ENCODE data around the gene GABBR1.

The GABBR1 gene

DNA sequence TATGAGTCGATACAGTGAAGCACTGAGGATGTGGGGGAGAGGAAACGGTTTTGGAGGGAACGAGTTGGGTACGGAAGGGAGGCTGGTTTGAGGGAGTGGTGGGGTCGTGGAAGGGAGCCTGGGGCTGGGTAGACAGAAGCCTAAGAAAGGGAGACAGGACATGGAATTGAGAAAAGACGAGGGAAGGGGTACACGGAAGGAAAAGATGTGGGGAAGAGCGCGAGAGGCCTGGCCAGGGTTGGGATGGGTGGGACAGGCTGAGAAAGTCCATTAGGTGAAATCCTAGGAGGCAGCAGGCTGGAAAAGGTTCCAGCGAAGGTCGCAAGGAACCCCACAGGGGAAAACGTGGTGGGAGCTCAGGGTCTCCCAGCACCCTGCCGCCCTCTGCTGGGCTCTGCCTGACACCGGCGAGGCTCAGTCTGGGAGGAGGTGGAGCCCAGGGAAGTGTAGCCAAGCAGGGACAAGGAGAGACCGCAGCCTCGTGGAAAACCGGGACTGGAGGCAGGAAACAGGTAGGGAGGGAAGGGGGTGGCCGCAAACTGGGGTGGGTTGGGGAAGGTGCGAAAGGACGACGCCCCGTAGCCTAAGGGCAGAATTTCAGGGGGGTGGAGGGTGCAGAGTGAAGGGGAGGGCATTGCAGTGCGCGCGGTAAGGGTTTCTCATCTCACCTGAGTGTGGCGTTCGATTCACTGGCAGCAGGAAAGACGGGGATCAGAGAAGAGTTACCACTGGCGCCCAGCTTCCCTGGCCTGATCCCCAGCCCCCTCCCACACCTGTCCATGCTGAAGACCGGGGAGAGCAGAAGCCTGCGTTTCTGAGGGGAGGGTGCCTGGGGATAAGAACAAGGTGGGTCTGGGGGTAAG is 4.3 kb downstream of the GABBR1 start (continued):
- TF ChIP-seq ZNF707 (tag by site-specific recombination; IDR thresholded peaks at IDR 0.05) (no peak), ZNF121 (tag by site-specific recombination; IDR thresholded peaks at IDR 0.05) (no peak), WT1 (tag by site-specific recombination; IDR thresholded peaks at IDR 0.05) (peak; percentile 4), ZNF211 (tag by site-specific recombination; IDR thresholded peaks at IDR 0.05; ENCODE audit: low read depth) (no peak), ZFP37 (tag by site-specific recombination; IDR thresholded peaks at IDR 0.05) (peak; percentile 51; the same call in 1 of the 2 replicates), ZNF335 (tag by site-specific recombination; conservative IDR thresholded peaks at IDR 0.05) (peak; percentile 86), ZNF514 (tag by site-specific recombination; IDR thresholded peaks at IDR 0.05) (no peak), ZNF837 (tag by site-specific recombination; IDR thresholded peaks at IDR 0.05) (no peak), GLIS2 (tag by site-specific recombination; IDR thresholded peaks at IDR 0.05) (peak; percentile 68), HOXC10 (CRISPR knock-in tag; IDR thresholded peaks at IDR 0.05) (no peak), ZNF549 (tag by site-specific recombination; IDR thresholded peaks at IDR 0.05) (no peak), ZNF266 (tag by site-specific recombination; IDR thresholded peaks at IDR 0.05; ENCODE audit: low read depth) (no peak), ZBTB20 (tag by site-specific recombination; IDR thresholded peaks at IDR 0.05) (peak; percentile 70; the same call in 1 of the 2 replicates), ZSCAN16 (tag by site-specific recombination; IDR thresholded peaks at IDR 0.05) (no peak; the same call in 1 of the 2 replicates), ZBTB1 (tag by site-specific recombination; IDR thresholded peaks at IDR 0.05) (no peak), ZNF341 (tag by site-specific recombination; IDR thresholded peaks at IDR 0.05; ENCODE audit: low read depth) (peak; percentile 39), ZNF175 (tag by site-specific recombination; IDR thresholded peaks at IDR 0.05) (no peak), BCL11B (tag by site-specific recombination; IDR thresholded peaks at IDR 0.05; ENCODE audit: low read depth) (no peak), ZNF132 (tag by site-specific recombination; IDR thresholded peaks at IDR 0.05; ENCODE audit: borderline replicate concordance) (no peak), OSR2 (tag by site-specific recombination; IDR thresholded peaks at IDR 0.05) (no peak), GFI1B (tag by site-specific recombination; IDR thresholded peaks at IDR 0.05) (no peak), ZFP41 (tag by site-specific recombination; IDR thresholded peaks at IDR 0.05; ENCODE audit: borderline replicate concordance) (no peak), KLF7 (tag by site-specific recombination; IDR thresholded peaks at IDR 0.05; ENCODE audit: borderline replicate concordance) (peak; percentile 71), SETDB1 (IDR thresholded peaks at IDR 0.05; ENCODE audit: insufficient read length, low read length) (no peak), ZNF292 (tag by site-specific recombination; IDR thresholded peaks at IDR 0.05; ENCODE audit: borderline replicate concordance, low read depth) (no peak), ZNF394 (tag by site-specific recombination; IDR thresholded peaks at IDR 0.05; ENCODE audit: borderline replicate concordance) (no peak; the same call in 1 of the 2 replicates), ZNF747 (tag by site-specific recombination; IDR thresholded peaks at IDR 0.05) (no peak), ZBTB7A (tag by site-specific recombination; IDR thresholded peaks at IDR 0.05; ENCODE audit: low read depth) (peak; percentile 79; the same call in 1 of the 2 replicates)
- TF ChIP-seq, protein P1, sequence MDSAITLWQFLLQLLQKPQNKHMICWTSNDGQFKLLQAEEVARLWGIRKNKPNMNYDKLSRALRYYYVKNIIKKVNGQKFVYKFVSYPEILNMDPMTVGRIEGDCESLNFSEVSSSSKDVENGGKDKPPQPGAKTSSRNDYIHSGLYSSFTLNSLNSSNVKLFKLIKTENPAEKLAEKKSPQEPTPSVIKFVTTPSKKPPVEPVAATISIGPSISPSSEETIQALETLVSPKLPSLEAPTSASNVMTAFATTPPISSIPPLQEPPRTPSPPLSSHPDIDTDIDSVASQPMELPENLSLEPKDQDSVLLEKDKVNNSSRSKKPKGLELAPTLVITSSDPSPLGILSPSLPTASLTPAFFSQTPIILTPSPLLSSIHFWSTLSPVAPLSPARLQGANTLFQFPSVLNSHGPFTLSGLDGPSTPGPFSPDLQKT (IDR thresholded peaks at IDR 0.05; ENCODE audit: borderline replicate concordance, low read depth, low read length) = no peak
- TF ChIP-seq, protein P2, sequence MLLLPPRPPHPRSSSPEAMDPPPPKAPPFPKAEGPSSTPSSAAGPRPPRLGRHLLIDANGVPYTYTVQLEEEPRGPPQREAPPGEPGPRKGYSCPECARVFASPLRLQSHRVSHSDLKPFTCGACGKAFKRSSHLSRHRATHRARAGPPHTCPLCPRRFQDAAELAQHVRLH (tag by site-specific recombination; IDR thresholded peaks at IDR 0.05) = peak; percentile 51; the same call in 1 of the 2 replicates
- TF ChIP-seq, protein P3, sequence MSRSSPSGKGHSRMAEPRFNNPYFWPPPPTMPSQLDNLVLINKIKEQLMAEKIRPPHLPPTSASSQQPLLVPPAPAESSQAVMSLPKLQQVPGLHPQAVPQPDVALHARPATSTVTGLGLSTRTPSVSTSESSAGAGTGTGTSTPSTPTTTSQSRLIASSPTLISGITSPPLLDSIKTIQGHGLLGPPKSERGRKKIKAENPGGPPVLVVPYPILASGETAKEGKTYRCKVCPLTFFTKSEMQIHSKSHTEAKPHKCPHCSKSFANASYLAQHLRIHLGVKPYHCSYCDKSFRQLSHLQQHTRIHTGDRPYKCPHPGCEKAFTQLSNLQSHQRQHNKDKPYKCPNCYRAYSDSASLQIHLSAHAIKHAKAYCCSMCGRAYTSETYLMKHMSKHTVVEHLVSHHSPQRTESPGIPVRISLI (tag by site-specific recombination; IDR thresholded peaks at IDR 0.05) = no peak
- TF ChIP-seq, protein P4, sequence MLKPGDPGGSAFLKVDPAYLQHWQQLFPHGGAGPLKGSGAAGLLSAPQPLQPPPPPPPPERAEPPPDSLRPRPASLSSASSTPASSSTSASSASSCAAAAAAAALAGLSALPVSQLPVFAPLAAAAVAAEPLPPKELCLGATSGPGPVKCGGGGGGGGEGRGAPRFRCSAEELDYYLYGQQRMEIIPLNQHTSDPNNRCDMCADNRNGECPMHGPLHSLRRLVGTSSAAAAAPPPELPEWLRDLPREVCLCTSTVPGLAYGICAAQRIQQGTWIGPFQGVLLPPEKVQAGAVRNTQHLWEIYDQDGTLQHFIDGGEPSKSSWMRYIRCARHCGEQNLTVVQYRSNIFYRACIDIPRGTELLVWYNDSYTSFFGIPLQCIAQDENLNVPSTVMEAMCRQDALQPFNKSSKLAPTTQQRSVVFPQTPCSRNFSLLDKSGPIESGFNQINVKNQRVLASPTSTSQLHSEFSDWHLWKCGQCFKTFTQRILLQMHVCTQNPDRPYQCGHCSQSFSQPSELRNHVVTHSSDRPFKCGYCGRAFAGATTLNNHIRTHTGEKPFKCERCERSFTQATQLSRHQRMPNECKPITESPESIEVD (tag by site-specific recombination; IDR thresholded peaks at IDR 0.05) = no peak
- TF ChIP-seq, protein P5, sequence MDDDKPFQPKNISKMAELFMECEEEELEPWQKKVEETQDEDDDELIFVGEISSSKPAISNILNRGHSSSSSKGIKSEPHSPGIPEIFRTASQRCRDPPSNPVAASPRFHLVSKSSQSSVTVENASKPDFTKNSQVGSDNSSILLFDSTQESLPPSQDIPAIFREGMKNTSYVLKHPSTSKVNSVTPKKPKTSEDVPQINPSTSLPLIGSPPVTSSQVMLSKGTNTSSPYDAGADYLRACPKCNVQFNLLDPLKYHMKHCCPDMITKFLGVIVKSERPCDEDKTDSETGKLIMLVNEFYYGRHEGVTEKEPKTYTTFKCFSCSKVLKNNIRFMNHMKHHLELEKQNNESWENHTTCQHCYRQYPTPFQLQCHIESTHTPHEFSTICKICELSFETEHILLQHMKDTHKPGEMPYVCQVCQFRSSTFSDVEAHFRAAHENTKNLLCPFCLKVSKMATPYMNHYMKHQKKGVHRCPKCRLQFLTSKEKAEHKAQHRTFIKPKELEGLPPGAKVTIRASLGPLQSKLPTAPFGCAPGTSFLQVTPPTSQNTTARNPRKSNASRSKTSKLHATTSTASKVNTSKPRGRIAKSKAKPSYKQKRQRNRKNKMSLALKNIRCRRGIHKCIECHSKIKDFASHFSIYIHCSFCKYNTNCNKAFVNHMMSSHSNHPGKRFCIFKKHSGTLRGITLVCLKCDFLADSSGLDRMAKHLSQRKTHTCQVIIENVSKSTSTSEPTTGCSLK (tag by site-specific recombination; IDR thresholded peaks at IDR 0.05) = no peak

Measured in HEK293 (cell line).